ENCODE results near the gene CLCN2.

CLCN2 gene

DNA sequence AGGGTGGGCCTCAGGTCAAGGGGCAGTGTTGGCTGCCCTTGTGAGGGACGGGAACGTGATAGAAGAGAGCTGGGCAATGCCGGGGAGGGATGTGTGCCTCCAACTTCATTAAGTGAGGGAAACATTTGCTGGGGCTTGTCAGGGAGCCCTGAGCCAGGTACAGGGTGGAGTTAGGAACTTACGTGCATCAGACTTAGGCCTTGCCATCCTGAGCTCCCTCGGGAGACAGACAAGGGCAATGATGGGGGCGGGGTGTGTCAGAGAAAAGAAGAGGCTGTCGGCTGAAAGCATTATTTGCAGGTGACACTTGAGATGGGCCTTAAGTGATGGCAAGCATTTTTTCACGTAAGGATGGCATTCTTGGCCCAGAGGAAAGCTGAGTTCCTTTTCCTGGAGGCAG lies 22.4 kb downstream of the CLCN2 start:
- no peaks in the 10 kb centered on the region for H3K9me3 ChIP-seq (replicated peaks; ENCODE audit: insufficient read depth, low read length)
- peaks cover 13% of the 10 kb centered on the region for H3F3A ChIP-seq (ENCODE audit: insufficient read depth, low read length)
- no peak overlapping the region for H3K4me2 ChIP-seq (ENCODE audit: low read depth, low read length)
- H3K9ac ChIP-seq (ENCODE audit: low read length): no peak overlapping the region
- no peaks in the 10 kb centered on the region for H3K36me3 ChIP-seq (replicated peaks; ENCODE audit: insufficient read depth, low read length)
- no peak overlapping the region for H3K4me3 ChIP-seq (ENCODE audit: low read length)
- H4K20me1 ChIP-seq (ENCODE audit: insufficient read depth, low read length): peaks cover 9% of the 10 kb centered on the region; the same call in 1 of the 2 replicates
- H3K27ac ChIP-seq (ENCODE audit: low read length): no peak overlapping the region
- H3K27me3 ChIP-seq (replicated peaks; ENCODE audit: insufficient read depth, low read length): no peaks in the 10 kb centered on the region
- no peak overlapping the region for H2AFZ ChIP-seq (ENCODE audit: low read length)
- H3K4me1 ChIP-seq (ENCODE audit: low read length): 0 out of 2 replicates have a peak, but pooled peaks cover 4% of the 10 kb centered on the region
- no peaks in the 10 kb centered on the region for H3K79me2 ChIP-seq (ENCODE audit: low read length)
- TF ChIP-seq, protein P1, sequence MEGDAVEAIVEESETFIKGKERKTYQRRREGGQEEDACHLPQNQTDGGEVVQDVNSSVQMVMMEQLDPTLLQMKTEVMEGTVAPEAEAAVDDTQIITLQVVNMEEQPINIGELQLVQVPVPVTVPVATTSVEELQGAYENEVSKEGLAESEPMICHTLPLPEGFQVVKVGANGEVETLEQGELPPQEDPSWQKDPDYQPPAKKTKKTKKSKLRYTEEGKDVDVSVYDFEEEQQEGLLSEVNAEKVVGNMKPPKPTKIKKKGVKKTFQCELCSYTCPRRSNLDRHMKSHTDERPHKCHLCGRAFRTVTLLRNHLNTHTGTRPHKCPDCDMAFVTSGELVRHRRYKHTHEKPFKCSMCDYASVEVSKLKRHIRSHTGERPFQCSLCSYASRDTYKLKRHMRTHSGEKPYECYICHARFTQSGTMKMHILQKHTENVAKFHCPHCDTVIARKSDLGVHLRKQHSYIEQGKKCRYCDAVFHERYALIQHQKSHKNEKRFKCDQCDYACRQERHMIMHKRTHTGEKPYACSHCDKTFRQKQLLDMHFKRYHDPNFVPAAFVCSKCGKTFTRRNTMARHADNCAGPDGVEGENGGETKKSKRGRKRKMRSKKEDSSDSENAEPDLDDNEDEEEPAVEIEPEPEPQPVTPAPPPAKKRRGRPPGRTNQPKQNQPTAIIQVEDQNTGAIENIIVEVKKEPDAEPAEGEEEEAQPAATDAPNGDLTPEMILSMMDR (IDR thresholded peaks at IDR 0.05; ENCODE audit: low read length): no peak
- TF ChIP-seq EZH2phosphoT487 (IDR thresholded peaks at IDR 0.05; ENCODE audit: low read length) (no peak), EZH2 (optimal IDR thresholded peaks at IDR 0.05; ENCODE audit: low read depth, low read length) (no peak)
- DNase-seq: no peak
- H3K9me2 ChIP-seq (replicated peaks; ENCODE audit: insufficient read depth, low read length): no peaks in the 10 kb centered on the region

DNA sequence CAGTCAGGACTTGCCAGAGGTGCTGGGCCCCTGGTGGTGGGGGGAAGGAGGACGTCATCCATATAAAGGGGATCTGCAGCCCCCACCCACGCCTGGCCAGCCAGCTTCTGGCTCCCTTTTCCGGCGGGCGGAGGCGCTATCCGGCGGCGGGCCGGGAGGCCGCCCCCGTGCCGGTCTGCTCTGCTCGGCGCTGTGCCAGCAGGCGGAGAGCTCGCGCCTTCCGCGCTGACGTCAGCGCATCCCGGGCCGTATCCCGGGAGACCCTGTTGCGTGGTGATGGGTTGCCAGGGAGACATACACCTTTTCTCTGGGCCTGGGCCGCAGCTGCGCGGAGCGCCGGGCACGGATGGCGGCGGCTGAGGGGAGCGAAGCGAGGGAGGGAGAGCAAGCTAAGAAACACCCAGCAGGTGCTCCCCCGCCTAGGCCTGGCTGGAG lies 22.9 kb downstream of the CLCN2 start:
- Histone ChIP-seq H3F3A (ENCODE audit: insufficient read depth, low read length) (peaks cover 18% of the 10 kb centered on the region), H3K9me3 (replicated peaks; ENCODE audit: insufficient read depth, low read length) (no peaks in the 10 kb centered on the region), H3K4me1 (ENCODE audit: low read length) (0 out of 2 replicates have a peak, but pooled peaks cover 4% of the 10 kb centered on the region), H4K20me1 (ENCODE audit: insufficient read depth, low read length) (peaks cover 14% of the 10 kb centered on the region; the same call in 1 of the 2 replicates), H3K79me2 (ENCODE audit: low read length) (no peaks in the 10 kb centered on the region), H3K4me3 (ENCODE audit: low read length) (no peak overlapping the region), H2AFZ (ENCODE audit: low read length) (no peak overlapping the region), H3K36me3 (replicated peaks; ENCODE audit: insufficient read depth, low read length) (no peaks in the 10 kb centered on the region), H3K9ac (ENCODE audit: low read length) (no peak overlapping the region), H3K9me2 (replicated peaks; ENCODE audit: insufficient read depth, low read length) (no peaks in the 10 kb centered on the region), H3K27me3 (replicated peaks; ENCODE audit: insufficient read depth, low read length) (no peaks in the 10 kb centered on the region), H3K27ac (ENCODE audit: low read length) (no peak overlapping the region), H3K4me2 (ENCODE audit: low read depth, low read length) (no peak overlapping the region)
- DNase-seq: no peak
- TF ChIP-seq EZH2 (optimal IDR thresholded peaks at IDR 0.05; ENCODE audit: low read depth, low read length): no peak
- no peak for TF ChIP-seq EZH2phosphoT487 (IDR thresholded peaks at IDR 0.05; ENCODE audit: low read length)
- TF ChIP-seq, protein P1 (IDR thresholded peaks at IDR 0.05; ENCODE audit: low read length): no peak

DNA sequence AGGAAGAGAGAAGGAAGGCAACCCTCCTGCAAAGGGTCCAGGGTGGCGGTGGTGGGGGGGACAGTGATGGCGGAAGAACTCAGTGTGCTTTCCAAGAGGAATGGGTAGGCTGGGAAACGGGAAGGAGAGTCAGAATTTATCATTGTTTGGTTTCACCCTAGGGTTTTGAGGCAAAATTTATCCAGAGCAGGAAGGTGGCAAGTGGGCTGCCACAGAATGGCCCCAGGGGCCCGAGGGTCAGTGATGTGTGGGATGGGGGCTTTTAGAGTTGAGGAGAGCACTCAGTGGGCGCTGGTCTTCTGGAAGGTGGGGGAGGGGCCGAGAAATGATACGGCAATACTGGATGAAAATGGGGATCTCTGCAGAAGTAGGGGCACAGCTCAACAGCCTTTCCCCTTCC lies 23.4 kb downstream of the CLCN2 start:
- no peak overlapping the region for H3K27ac ChIP-seq (ENCODE audit: low read length)

More for the DNA sequence above, 23.4 kb downstream of the CLCN2 start:
- H3K4me2 ChIP-seq (ENCODE audit: low read depth, low read length): no peak overlapping the region
- no peaks in the 10 kb centered on the region for H3K9me3 ChIP-seq (replicated peaks; ENCODE audit: insufficient read depth, low read length)
- H4K20me1 ChIP-seq (ENCODE audit: insufficient read depth, low read length): peaks cover 18% of the 10 kb centered on the region; the same call in 1 of the 2 replicates
- H2AFZ ChIP-seq (ENCODE audit: low read length): no peak overlapping the region
- no peaks in the 10 kb centered on the region for H3K36me3 ChIP-seq (replicated peaks; ENCODE audit: insufficient read depth, low read length)
- 0 out of 2 replicates have a peak, but pooled peaks cover 4% of the 10 kb centered on the region for H3K4me1 ChIP-seq (ENCODE audit: low read length)
- TF ChIP-seq, protein P1 (IDR thresholded peaks at IDR 0.05; ENCODE audit: low read length): no peak
- TF ChIP-seq EZH2 (optimal IDR thresholded peaks at IDR 0.05; ENCODE audit: low read depth, low read length) (no peak), EZH2phosphoT487 (IDR thresholded peaks at IDR 0.05; ENCODE audit: low read length) (no peak)
- H3F3A ChIP-seq (ENCODE audit: insufficient read depth, low read length): peaks cover 24% of the 10 kb centered on the region
- no peak overlapping the region for H3K9ac ChIP-seq (ENCODE audit: low read length)
- peaks cover 5% of the 10 kb centered on the region; the same call in 1 of the 2 replicates for H3K79me2 ChIP-seq (ENCODE audit: low read length)
- no peaks in the 10 kb centered on the region for H3K9me2 ChIP-seq (replicated peaks; ENCODE audit: insufficient read depth, low read length)
- H3K27me3 ChIP-seq (replicated peaks; ENCODE audit: insufficient read depth, low read length): no peaks in the 10 kb centered on the region
- DNase-seq: no peak
- no peak overlapping the region for H3K4me3 ChIP-seq (ENCODE audit: low read length)
